ENCODE measurements around the gene CCDC47. TPM values are rescaled to one million over a fixed set of nuclear protein-coding genes. Genes with fewer than 3 reads are reported as not detected.

Gene CCDC47
- total RNA-seq, 1 experiment from 2014 or later: 117 TPM

DNA sequence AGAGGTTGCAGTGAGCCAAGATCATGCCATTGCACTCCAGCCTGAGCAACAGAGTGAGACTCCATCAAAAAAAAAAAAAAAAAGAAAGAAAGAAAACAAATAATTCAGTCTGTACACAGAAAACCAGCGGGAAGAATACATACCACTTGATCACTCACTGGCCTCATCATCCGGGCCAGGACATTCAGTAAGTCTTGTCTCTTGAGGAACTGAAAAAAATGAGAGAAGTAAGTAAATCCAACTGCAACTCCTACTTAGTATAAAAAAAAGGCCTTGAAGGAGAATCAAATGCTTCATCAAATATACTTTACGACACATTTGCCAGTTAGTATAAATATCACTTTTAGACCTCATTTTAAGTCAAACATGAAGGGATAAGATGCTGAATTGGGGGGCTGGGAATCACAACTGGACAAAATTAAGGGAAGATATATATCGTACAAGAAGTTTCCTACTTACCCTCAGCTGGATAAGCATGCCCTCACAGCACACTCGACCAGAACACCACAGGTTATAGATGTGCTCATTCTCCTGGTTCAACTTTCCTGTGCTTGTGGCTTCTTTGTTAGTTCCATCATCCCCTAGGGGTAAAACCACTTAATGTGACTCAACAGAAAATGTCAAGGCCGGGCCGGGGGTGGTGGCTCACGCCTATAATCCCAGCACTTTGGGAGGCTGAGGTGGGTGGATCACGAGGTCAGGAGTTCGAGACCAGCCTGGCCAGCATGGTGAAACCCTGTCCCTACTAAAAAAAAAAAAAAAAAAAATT is 12.4 kb downstream of the CCDC47 start:
- no peak for TF ChIP-seq CEBPB (IDR thresholded peaks at IDR 0.05; ENCODE audit: low read depth)
- no peak for TF ChIP-seq SRF (IDR thresholded peaks at IDR 0.05; ENCODE audit: low read depth)
- TF ChIP-seq TCF7L2 (IDR thresholded peaks at IDR 0.05; ENCODE audit: borderline replicate concordance, extremely low read depth, insufficient read depth, insufficient read length): no peak
- TF ChIP-seq, protein P1, sequence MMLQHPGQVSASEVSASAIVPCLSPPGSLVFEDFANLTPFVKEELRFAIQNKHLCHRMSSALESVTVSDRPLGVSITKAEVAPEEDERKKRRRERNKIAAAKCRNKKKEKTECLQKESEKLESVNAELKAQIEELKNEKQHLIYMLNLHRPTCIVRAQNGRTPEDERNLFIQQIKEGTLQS (IDR thresholded peaks at IDR 0.05): no peak
- TF ChIP-seq YY1 (IDR thresholded peaks at IDR 0.05; ENCODE audit: extremely low read depth, insufficient replicate concordance, low read depth, low read length): no peak
- TF ChIP-seq EGR1 (IDR thresholded peaks at IDR 0.05; ENCODE audit: low read depth): no peak
- no peak for TF ChIP-seq SP1 (IDR thresholded peaks at IDR 0.05; ENCODE audit: low read depth)
- no peak for TF ChIP-seq RAD21 (IDR thresholded peaks at IDR 0.05; ENCODE audit: low read depth)
- TF ChIP-seq FOSL1 (IDR thresholded peaks at IDR 0.05; ENCODE audit: low read depth): no peak
- TF ChIP-seq, protein P2, sequence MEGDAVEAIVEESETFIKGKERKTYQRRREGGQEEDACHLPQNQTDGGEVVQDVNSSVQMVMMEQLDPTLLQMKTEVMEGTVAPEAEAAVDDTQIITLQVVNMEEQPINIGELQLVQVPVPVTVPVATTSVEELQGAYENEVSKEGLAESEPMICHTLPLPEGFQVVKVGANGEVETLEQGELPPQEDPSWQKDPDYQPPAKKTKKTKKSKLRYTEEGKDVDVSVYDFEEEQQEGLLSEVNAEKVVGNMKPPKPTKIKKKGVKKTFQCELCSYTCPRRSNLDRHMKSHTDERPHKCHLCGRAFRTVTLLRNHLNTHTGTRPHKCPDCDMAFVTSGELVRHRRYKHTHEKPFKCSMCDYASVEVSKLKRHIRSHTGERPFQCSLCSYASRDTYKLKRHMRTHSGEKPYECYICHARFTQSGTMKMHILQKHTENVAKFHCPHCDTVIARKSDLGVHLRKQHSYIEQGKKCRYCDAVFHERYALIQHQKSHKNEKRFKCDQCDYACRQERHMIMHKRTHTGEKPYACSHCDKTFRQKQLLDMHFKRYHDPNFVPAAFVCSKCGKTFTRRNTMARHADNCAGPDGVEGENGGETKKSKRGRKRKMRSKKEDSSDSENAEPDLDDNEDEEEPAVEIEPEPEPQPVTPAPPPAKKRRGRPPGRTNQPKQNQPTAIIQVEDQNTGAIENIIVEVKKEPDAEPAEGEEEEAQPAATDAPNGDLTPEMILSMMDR (IDR thresholded peaks at IDR 0.05 in 2 of 3, conservative IDR thresholded peaks at IDR 0.05 in 1 of 3; ENCODE audit: borderline replicate concordance in 1 of 3, insufficient read depth in 1 of 3, low read depth in 2 of 3, low read length in 2 of 3): no peak
- TF ChIP-seq EZH2 (IDR thresholded peaks at IDR 0.05): no peak
- no peak for TF ChIP-seq POLR2AphosphoS5 (IDR thresholded peaks at IDR 0.05; ENCODE audit: low read depth, low read length)
- H2AFZ ChIP-seq (ENCODE audit: low read depth, low read length, poor library complexity, severe bottlenecking): no peak overlapping the region
- no peak for ATAC-seq
- H3K9me3 ChIP-seq (ENCODE audit: control insufficient read depth in 1 of 2, insufficient read depth in 1 of 2, low read depth in 1 of 2, low read length in 2 of 2): no peaks in the 10 kb centered on the region
- intact Hi-C loops (cut with micrococcal nuclease): no loop called here
- BruUV-seq (replicated peaks): no TSS peak
- H3K4me2 ChIP-seq (ENCODE audit: low read length): no peak overlapping the region
- H3K79me2 ChIP-seq (ENCODE audit: insufficient read depth, low read length): peaks cover 60% of the 10 kb centered on the region
- H4K20me1 ChIP-seq (ENCODE audit: insufficient read depth): 0 out of 2 replicates have a peak, but pooled peaks cover 5% of the 10 kb centered on the region
- H3K36me3 ChIP-seq (ENCODE audit: control insufficient read depth in 1 of 2, insufficient read depth in 2 of 2, low read length in 2 of 2): peaks cover 75 to 78% of the 10 kb centered on the region in 2 experiments
- no peak overlapping the region for H3K4me3 ChIP-seq (replicated peaks in 1 of 2; ENCODE audit: low read depth in 1 of 2, low read length in 2 of 2)
- no peak overlapping the region for H3K27ac ChIP-seq (ENCODE audit: low read depth, low read length)
- no peak overlapping the region for H3K9ac ChIP-seq (ENCODE audit: low read length)
- no peak for DNase-seq (ENCODE audit: low read depth, low spot score)
- POLR2A ChIA-PET: interaction anchor here (2.5 kb wide), 1 partner anchor 13 kb away, joined by 13 read pairs; the partner anchor contains the start of genes CCDC47 and DDX42
- CTCF ChIA-PET: no interaction called here
- H3K27me3 ChIP-seq (ENCODE audit: insufficient read depth, low read length): no peaks in the 10 kb centered on the region
- H3K4me1 ChIP-seq (ENCODE audit: control insufficient read depth in 1 of 2, insufficient read depth in 2 of 2, low read length in 2 of 2): no peaks in the 10 kb centered on the region
- no peaks in the 10 kb centered on the region for H3K9me2 ChIP-seq (ENCODE audit: insufficient read depth)
- RAD21 ChIA-PET (ENCODE audit: low non-redundant PET in 1 of 2, low total read pairs in 2 of 2, uncharacterized antibody in 2 of 2, unreplicated experiment in 2 of 2): no interaction called here
